Activated CD4-positive, alpha-beta T cell treated with anti-CD3 and anti-CD28 coated beads, Interleukin-2, amount 50 U/mL, for 16 hours (primary cell): ENCODE measurements around the gene VWCE.
"Not testable (repeated sequence)": the region's sequence is repeated elsewhere in the genome, so short reads cannot be mapped to it uniquely, and the experiment has no call there.

Experiments used
- DNase-seq: peaks from one replicate; pipeline ENCODE4 v3.0.0-alpha.2; 2020

The VWCE gene

DNA sequence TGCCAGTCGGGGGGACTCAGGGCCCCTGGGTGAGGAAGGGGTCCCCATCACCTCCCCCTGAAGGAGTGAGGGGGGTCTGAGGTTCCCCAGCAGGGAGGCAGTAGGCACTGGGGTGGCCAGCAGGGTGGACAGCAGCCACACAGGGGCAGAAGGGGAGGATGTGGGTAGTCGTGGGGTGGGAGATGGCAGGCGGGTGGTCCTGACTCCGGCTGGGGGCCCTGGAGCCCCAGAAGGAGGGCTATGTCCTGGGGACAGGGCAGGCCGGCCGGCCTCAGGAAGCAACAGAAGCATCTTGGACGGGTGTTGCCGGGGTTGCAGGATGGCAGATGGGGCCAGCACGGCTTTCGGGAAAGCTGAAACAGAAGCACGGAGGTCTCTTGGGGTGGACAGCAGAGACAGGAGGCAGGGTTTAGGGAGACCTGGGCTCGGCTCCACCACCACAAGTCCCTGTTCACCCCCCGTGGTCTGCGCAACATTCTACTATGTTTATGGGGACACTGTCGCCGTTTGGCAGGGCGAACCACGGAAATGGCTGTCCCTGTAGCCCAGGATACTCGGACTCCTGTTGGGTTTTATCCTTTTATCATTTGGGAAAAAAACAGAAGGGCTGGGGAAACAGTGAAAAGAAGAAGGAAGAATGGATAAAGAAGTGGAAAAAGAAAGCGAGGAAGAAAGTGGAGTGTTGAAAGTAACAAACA lies 14.1 kb downstream of the VWCE start:
- DNase-seq = no peak

DNA sequence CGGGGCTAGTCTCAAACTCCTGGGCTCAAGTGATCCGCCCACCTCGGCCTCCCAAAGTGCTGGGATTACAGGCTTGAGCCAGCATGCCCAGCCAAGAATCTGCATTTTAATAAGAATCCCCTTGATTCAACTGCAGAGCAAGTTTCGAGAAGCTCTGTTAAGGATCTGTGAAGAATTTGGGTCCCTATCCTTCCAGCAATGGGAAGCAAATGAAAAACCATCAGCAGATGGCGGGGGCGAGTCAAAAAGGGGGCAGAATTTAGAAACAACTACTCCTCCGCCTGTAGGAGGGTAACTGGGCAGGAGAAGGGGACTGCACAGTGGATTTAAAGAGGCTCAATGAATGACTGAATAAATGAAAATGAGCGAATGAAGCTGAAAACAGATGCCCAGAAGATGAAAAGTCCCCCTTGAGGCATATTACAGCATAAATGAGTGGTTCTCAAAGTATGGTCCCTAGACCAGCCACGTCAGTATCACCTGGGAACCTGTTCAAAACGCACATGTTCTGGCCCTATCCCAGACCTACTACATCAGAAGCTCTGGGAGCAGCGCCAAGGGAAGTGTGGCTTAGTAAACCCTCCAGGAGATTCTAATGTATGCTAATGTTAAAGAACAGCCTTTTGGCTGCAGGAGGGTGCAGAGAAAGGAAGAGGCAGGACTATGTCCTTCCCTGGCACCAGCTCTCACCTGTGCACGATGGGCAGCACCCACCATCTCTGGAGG lies 15.0 kb downstream of the VWCE start:
- DNase-seq = no peak

DNA sequence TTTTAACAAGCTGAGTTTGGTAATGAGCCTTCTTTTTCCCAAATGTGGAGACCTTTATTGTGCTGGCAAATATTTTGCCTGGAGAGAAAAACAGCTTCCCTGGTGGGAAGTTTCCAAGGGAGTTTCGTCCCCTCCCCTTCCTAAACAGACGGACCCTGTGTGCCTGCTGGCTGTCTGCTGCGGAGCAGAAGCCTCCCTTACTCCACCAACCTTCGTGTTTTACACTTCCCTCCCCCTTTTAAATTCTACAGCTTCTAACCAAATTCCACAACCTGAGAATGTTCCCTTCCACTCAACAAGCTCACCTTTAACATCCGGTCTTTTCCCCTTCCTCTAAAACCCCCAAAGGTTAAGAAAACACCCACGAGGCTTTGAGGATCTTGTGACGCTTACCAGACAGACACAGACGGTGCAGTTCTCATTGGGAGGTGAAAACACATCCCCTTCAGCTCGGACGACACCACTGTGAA lies 17.1 kb downstream of the VWCE start:
- DNase-seq = no peak

DNA sequence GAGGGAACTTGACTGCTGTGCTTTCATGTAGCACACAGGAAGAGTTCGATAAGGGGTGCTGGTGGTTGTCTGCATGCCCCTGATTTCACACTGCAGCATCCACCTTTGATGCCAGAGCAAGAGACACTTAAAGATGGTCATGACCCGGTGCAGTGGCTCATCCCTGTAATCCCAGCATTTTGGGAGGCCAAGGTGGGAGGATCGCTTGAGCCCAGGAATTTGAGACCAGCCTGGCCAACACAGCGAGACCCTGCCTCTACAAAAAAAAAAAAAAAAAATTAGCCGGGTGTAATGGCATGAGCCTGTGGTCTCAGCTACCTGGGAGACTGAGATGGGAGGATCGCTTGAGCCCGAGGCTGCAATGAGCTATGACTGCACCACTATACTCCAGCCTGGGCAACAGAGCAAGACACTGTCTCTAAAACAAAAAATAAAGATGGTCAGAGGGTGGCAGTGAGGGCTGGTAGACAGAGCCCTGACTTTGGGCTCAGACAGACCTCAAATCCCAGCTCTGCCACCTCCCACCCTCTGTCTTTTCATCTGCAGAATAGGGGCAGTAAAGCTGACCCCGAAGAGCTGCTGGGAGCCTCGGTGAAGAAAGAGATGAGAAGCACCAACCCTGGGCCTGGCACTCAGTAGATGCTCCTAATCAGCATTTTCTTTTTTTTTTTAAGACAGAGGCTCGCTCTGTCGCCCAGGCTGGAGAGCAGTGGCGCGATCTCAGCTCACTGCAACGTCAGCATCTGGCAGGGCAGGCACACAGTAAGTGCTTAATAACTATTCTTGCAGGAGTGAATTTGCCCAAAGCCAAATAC lies 17.7 kb downstream of the VWCE start:
- DNase-seq = no peak

DNA sequence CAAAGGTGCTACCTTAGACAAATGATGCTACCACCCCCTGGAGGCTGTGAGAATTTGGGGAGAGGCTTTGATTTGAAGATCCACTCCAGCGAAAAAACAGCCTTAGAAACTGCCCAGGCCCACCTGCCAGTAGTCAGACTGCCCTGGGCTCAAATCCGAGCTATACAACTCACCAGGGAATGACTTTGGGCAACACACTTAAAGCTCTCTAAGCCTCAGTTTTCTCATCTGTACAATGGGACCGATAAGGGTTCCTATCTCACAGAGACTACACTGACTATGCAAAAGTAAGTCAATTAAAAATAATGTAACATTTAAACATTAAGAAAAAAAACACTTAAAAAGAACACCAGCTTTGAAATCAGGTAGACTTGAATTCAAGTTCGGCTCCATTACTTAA lies 19.9 kb downstream of the VWCE start:
- no peak for DNase-seq

DNA sequence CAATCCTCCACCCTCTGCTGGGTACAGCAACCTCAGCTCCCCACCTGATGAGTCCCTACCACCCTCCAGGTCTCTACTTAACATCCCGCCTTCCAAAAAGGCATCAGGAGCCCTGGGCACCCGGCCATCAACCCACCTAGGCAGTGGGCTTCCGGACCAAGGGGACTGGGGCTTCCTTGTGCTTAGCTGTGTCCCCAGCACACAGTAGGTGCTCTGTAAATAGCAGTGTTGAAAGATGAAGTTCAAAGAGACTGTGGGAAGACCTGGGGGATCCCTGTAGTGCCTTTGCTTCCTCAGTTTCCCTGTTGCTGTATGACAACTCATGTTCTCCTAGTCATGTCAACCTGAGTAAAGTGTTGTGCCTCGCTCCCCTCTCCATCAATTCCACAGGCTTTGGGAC lies 21.0 kb downstream of the VWCE start:
- DNase-seq = no peak

DNA sequence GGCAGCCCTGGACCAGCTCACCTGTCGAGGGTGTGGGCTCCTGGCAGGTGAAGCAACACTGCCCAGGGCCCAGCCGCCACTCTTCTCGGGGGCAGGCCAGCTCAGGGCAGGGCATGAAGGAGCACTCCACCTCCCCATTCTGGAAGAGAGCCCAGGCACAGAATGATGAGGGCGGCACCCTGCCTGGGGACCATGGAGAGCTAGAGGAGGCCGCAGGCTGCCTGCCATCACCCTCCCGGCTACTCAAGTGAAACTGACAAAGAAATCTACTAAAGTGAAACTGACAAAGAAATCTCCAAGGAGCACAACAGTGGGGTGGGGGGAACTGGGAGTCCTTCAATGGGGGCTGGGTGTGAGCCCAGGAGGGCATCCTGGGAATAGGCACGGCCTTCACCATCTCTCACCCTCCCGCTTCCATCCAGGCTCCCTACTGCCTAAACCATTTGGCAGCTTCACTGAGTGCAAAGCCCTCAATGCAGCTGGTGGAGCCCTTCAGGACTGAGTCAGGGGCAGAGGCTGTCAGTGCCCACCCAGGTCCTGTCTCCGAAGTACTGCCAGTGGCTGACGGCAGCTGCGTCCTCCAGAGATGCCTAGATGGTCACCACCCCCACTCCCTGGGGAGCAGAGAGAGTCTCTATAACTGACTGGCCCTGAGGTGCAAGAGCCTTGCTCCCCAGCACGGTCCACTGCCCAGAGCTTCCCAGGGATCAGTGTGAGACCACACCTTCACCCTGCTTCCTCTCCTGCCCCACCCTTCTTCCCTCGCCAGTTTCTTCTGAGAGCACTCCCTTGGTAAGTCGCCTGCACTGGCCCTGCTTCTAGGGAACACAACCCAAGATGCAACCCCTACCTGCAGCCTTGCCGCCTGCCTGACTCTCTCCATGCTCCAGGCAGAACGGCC lies 21.7 kb downstream of the VWCE start:
- DNase-seq = no peak

DNA sequence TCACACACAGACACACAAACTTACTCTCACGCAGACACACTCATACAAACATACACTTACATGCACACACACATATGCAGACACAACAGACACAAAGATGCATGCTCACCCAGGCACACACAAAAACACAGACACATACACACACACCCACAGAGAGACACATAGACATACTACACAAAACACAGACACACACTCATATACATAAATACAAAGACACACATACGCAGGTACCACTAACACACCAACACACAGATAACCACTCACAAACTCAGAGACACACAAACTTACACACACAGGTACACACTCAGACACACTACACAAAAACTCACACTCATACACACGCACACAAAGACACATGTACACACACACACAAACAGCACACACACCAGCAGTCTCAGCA lies 22.4 kb downstream of the VWCE start:
- DNase-seq = no peak

DNA sequence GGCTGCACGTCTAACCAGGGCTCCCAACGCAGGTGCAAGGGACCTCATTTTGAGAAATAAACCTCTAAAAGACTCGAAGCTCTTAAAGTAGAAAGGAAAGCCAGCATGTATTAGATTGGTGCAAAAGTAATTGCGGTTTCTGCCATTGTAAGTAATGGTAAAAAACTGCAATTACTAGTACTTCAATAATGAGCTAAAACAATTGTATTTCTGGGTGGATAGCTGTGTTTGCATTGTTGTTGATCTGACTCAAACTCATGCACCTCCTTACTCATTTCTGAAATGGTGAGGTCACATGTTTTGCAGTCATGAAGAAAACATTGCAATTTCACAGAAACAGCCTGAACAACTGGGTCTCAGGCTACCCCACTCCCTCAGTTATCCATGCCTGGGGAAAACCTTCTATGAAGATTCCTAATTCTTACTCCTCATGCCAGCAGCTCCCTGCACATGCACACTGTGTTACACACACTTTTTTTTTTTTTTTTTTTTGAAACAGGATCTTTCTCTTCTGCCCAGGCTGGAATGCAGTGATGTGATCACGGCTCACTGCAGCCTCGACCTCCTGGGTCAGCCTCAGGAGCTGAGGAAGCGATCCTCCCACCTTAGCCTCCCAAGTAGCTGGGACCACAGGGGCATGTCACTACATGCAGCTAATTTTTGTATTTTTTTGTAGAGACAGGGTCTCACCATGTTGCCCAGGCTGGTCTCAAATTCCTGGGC lies 24.6 kb downstream of the VWCE start:
- DNase-seq = peak; percentile 87

DNA sequence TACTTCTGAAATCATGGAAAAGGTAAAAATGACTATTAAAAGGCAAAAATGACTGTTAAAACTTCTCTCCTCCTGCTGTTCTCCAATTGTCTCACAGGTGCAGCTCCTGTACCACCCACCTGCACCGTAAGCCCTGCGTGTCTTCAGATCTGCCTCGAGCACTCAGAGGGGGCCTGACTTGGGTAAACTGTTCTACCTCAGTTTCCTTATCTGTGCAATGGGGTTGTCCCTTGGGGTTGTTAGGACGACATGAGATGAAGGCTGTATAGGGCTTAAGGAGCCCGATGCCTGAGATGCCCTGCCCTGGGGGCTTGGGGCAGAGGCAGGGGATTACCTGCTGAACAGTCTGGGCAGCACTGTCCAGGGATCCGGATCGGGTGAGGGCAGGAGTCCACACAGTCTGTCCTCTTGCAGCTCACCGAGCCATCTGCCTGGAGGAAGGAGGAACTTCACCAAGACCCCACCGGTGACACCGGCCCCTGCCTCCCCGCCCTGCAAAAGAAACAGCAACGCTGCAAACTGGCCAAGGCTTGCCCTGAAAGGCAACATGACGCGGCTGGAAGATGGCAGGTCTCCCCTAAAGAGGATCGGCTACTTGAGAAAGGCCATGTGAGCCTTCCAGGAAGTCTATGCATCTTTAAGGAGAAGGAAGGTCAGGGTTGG lies 26.4 kb downstream of the VWCE start:
- no peak for DNase-seq

DNA sequence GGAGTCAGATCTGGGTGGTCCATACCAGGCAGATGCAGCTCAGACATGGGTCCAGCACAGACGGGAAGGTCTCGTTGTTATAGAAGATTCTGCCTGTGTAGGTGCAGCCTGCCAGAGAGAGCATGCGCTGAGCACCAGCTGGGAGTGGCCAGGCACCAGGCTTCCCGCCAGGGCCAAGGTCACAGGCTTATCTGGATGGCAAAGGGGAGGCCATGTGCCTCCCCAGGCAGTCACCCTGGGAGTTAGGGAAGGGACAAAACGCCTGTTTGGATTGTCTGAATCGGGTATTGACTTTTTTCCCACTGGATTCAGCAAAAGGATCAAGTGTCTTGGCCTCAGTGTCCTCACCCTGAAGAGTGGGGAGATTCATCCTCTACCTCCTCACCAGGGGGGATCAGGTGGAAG lies 27.7 kb downstream of the VWCE start:
- no peak for DNase-seq

DNA sequence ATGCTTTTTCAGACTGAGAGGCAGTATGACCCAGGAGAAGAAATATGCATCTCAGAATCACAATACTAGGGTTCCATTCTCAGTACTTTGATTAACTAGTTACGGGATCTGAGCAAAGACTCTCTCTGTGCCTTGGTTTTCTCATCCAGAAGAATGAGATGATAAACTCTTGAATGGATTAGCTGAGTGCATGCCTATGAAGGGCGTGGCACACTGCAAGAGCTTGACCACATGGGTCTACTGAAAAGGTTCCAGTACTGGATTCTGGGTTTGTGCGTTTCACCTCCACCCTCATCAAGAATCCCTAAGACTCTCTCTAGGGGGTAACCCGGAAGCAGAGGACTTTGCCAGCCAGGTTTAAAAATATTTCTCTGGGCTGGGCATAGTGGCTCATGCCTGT lies 28.5 kb downstream of the VWCE start:
- no peak for DNase-seq

DNA sequence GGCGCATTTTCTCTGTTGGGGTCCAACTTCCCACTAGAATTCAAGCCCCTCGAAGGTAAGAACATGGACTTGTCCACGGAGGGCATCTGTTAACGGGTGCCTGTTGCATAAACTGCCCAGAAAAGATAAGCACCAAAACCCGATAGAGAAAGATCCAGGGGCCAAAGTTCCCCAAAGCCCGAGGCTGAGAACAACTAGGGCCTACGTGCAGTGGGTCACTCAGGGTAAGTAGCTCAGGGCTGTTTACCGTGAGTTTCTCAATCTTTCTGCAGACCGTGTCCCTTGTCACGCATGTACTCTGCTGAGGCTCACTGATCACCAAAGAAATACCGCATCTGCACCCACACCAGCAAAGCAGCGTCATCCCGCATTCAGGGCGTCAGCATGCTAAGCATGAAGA lies 29.8 kb downstream of the VWCE start:
- no peak for DNase-seq

DNA sequence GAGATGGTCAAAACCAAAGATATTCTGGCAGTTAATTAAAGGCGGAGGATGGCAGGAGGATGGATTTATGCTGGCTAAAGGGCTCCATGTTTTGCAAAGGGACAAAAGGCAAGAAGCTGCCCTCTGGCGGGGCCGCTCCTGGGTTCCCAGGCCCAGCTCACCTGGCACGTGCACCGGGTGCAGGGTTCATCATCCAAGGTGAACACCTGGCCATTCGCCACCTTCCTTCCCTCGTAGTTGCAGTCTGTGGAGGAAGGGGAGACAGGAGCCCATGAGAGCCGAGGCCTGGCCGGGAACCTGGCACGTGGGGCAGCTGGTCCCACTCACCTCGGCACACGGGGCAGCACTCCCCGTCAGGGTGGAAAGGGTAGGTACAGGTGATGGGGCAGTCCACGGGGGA lies 30.3 kb downstream of the VWCE start:
- no peak for DNase-seq

DNA sequence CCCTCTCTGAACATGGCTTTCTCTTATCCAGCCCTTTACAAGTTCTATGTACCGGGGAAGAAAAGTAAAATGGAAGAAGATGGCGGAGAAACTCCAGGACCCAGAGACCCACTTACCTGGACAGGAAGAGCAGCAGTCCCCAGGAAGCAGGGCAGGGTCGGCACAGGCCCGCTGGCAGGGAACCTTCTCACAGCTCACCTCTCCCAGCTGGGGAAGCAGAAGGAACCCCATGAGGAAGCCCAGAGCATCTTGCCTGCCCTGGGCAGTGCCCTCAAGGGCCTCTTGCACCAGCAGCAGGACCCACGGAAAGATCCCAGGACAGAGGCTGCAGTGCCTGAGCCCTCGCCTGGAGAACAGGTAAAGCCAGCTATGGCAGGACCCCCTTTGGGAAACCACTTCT lies 30.7 kb downstream of the VWCE start:
- DNase-seq = no peak

DNA sequence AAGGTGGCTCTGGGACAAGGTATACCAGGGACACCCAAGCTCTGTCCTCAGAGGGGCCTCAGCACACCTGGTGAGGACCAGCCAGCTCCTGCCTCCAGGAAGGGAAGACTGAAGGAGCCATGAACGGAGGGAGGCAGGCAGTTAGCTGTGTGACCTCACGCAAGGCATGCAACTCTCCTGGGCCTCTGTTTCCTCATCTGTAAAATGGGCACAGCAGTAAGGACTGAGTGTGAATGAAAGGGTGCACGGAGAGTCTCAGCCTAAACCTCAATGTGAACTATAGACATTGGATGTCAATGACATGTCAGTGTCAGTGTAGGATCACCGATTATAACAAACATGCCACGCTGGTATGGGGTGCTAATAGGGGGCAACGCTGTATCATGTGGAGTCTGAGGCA lies 35.8 kb downstream of the VWCE start:
- DNase-seq = no peak

DNA sequence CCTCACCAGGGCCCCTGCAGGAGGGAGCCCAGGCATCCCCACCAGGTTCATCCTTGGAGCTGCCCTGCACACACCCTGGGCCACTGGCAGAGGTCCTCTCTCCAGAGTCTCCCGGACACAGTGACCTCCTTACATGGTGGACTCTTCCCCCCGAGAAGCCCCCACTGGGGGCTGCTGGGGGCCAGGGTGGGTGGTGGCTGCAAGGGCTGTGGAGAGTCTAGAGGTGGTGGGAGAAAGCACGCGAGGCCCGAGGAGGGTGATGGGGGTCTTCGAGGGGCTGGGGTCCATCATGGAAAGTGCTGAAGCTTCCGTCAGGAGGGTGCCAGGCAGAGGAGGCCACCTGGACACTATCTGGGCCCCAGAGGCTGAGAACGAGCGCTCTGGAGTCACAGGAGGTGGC lies 36.6 kb downstream of the VWCE start:
- no peak for DNase-seq

DNA sequence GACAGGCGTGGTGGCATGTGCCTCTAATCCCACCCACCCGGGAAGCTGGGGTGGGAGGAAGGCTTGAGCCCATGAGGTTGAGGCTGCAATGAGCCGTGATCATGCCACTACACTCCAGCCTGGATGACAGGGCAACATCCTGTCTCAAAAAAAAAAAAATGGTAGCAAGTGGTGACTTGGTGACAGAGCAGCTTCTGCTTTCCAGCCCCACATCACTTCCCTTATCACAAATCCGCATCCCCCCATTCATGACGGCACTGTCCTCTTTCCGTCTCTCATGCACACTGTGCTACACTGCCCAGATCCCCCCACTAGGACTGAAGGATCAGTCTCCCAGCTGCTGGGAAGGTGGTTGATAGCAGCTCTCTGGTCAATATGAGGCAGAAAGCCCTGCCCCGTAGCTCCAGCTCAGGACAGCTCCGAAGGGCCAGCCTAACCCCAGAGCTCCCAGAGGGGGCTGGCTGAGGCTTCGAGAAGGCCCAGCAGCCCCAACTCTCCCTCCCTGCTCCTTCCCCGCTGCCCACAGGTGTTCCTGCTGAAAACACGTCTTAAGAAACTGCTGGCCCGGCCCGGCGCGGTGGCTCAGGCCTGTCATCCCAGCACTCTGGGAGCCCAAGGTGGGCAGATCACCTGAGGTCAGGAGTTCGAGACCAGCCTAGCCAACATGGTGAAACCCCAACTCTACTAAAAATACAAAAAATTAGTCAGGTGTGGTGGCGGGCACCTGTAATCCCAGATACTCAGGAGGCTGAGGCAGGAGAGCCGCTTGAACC lies 38.2 kb downstream of the VWCE start:
- no peak for DNase-seq

DNA sequence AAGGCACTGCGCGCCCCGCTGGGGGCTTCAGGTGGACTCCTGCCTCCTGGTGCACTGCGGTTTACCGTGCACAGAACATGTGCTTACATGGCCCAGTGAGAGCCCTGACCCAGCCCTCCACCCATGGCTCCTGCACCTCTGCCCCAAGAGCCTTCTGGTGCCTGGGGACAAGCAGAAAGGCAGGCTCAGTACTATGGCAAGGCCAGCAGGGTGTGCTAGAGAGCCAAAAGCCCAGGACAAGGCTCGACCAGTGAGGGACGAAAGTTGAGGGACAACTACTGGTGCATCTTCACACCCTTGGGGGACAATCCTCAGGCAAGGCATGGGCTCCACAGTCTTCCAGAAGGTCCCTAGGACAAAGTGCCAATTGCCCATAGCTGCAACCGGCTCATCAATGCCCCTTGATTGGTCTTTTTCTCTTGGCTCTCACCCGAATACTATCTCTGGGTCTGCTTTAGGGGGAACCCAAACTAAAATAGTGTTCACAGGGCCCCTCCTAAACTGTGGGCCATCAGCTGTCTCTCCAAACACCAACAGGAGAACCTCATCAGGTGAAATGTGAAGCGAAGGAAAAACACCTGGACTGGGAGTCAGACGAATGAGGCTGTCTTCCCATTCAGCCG lies 40.6 kb downstream of the VWCE start:
- peak; percentile 80 for DNase-seq

DNA sequence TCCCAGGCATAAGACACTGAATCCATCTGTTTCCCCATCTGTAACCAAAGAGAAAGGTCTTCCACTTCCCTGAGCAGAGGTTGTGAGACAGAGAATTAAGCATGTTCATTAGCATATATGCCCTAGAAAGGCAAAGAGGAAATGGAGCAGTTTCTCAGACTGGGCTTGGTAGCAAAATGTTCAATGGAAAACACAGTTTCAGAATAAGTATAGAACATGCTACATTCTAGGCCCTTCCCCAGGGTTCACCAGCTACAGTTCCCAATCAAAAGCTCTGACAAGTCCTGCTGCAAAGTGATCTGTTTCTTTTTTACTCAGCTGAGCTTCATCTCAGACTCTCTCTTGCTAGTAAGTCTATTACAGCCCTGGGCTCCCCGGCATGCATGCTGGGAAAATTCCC lies 42.8 kb downstream of the VWCE start:
- DNase-seq = not testable (repeated sequence)
